HG03039 (cell line): ENCODE data around the gene GATAD1.
A peak's percentile ranks its signal among the peaks of the same experiment; 100 is the strongest.
"Not testable (repeated sequence)": the region's sequence is repeated elsewhere in the genome, so short reads cannot be mapped to it uniquely, and the experiment has no call there.

ENCODE experiments used
- ATAC-seq: cut with Tn5 transposase; IDR thresholded peaks from one replicate; pipeline ENCODE4 v1.9.1; 2021; ENCODE audit warnings: mild to moderate bottlenecking, moderate library complexity; ENCODE audit not compliant: unreplicated experiment

Gene GATAD1, protein sequence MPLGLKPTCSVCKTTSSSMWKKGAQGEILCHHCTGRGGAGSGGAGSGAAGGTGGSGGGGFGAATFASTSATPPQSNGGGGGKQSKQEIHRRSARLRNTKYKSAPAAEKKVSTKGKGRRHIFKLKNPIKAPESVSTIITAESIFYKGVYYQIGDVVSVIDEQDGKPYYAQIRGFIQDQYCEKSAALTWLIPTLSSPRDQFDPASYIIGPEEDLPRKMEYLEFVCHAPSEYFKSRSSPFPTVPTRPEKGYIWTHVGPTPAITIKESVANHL

DNA sequence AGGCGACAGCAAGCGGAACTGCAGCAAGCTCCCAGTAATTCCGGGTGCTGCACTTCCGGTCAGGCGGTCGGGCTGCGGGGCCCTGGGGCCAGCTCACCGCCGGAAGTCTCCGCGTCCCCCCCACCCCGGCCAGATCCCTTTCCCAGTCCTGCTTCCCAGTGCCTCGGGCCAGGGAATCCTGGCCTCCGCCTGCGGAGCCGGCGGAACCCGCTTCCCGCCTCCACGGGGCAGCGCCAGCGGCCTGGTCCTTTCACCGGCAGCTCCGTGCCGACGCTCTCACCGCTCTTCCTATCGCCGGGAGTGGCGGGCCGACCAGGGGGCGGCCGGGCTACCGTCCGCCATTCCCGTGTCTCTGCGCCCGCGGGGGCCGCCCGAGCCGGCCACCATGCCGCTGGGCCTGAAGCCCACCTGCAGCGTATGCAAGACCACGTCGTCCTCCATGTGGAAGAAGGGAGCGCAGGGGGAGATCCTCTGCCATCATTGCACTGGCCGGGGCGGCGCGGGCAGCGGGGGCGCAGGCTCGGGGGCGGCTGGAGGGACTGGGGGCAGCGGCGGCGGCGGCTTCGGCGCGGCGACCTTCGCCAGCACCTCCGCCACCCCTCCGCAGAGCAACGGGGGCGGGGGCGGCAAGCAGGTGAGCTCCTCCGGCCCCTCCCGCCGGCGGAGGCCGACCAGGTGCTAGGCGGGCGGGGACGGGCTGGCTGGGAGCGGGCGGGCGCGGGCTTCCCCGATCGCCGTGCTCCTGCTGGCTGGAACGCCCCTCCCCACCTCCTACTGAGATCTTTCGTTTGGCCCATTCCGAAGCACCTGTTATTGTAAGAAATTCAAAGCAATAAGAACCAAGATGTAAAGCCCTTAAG, at the start of gene GATAD1:
Gene GATAD1 (plus strand): TSS at position 138 of the 860 bp plus-strand sequence. CDS start 248 bp downstream, at position 386.
- ATAC-seq: peak; percentile 89

DNA sequence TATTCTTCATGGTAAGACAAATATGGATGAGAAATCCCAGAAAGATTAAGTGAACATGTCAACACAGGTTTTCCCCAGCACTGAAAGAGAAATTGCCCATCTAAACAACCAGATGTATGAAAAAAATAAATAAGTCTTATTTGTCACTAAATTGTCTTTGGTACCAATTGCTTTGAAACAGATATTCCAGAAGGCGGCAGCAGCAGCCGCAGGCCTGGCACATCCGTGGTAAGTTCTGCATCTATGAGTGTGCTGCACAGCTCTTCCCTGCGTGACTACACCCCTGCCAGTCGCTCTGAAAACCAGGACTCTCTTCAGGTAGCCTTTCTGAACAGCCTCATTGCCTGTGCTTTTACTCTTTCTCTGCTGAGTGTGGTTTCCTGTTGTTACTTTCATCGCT, 49.7 kb upstream of the GATAD1 start:
- no peak for ATAC-seq

DNA sequence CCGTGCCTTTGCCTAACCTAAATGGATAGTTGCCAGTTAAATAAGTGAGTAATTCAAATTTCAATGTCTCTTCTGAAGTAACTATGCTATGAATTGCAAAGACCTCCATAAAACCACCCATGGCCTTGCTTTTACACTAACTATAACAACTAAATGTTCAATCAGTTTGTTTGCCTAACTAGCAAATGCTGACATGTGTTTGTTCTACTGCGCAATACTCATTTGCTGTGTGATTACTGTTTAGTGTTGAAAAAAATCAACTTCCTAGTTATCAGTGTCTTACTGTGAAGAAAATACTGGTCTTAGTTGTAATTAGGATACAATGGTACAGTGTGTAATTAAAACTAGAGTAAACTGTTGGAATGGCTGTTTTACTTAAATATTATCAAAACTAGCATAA, 47.3 kb upstream of the GATAD1 start:
- no peak for ATAC-seq

DNA sequence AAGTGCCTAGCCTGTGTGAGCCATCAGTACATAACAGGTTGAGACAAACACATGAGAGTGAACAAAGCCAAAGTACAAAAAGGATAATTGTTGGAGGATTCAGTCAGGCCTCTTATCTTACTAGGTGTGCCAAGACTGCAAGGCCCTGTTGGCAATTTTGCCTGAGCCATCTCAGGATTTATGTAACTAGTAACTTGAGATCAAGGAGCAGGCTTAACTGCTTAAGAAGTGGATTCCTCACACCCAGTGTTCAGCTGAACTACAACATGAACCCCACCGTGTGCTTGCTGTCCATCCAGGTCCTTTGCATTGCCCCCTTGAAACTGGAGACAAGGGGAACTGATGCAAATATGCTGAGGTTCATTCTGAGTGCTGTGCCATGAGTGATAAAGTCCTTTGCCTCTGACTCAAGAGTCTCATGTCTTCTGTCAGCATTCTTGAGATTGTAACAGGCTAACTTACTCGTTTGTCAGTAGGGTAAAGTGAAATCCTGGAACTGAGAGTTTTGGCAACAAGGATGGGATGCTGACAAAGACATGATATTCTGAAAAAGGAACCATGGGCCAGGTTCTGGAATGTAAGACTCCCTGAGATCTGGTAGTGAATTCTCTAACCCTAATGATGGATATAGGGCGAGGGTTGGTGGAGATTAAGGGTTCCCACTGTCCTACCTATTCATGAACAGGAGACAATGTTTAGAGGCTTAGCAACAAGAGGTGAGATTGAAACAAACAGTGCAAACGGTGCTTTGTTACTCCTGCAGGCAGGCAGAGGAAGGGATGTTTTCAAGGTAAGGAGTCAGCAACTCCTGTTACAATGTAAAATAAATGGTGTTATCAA, 44.1 kb upstream of the GATAD1 start:
- no peak for ATAC-seq

DNA sequence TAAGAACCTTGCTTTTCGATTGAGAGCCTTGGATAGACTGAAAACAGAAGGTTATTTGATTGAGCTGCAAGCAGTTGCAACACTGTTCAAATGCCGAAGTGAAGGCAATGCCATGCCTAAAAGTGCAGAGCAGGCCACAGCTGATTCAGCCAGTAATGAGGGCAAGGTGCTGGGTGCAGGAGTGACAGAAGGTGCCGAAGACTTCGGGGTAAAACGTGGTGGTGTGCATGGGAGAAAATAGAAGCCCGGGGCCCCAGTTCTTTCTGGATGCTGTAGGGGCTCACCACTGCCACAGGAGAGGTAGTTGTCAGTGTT, 43.6 kb upstream of the GATAD1 start:
- no peak for ATAC-seq

DNA sequence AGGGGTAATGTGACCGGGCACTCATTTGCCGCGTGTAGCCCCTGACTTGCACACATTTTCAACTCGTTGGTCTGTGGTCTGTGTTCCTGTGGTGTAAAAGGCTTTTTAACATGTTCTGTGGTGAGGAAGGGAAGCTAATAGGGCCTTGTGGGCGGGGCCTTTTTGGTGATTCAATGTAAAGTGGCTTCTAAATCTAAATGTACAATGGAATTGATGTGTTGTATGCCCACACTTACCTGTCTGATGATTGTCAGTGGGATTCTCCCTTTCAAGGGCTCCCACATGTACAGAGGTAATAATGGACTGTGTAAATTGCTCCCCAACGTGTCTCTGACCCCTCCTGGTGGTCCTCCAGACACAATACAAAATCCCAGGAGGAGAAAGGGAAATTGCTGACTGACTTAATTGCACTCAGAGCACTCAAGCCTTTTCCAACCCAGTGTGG, 43.1 kb upstream of the GATAD1 start:
- ATAC-seq: no peak

DNA sequence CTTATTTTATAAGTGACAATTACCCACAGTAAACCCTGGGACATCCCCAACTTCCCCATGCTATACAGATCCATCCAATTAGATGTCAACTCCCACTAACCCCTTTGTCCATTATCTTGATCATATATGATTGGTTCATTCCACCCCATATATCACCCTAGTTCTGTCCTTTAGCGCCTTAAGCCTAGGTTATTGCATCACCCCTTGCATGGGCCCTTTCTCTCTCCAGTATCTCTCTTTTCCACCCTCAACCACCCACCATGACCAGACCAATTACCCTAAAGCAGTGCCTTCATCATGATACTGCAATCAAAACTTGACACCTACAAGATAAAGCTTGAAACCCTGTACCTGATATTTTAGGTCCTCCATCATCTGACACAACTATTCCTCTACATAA, 37.9 kb upstream of the GATAD1 start:
- ATAC-seq: no peak

DNA sequence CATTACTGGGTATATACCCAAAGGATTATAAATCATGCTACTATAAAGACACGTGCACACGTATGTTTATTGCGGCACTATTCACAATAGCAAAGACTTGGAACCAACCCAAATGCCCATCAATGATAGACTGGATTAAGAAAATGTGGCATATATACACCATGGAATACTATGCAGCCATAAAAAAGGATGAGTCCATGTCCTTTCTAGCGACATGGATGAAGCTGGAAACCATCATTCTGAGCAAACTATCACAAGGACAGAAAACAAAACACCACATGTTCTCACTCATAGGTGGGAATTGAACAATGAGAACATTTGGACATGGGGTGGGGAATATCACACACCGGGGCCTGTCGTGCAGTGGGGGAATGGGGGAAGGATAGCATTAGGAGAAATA, 37.1 kb upstream of the GATAD1 start:
- ATAC-seq: not testable (repeated sequence)

DNA sequence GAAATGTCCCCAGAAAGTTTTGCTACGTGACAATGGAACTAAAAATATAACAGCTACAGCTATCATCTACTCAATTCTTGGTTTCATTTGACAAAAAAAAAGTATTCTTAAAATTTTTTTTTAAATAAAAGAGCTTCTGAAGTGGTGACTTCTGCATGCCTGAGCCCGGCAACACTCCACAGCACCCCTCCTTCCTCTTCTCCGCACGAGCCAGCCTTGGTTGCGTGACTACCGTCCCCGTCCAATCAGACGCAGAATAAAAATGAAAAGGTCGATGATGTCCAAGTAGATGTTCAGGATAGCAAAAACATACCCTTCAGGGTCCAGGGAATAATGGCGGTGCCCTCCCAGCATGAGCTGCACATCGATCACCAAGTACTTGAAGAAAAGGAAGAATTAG, 34.5 kb upstream of the GATAD1 start:
- no peak for ATAC-seq

DNA sequence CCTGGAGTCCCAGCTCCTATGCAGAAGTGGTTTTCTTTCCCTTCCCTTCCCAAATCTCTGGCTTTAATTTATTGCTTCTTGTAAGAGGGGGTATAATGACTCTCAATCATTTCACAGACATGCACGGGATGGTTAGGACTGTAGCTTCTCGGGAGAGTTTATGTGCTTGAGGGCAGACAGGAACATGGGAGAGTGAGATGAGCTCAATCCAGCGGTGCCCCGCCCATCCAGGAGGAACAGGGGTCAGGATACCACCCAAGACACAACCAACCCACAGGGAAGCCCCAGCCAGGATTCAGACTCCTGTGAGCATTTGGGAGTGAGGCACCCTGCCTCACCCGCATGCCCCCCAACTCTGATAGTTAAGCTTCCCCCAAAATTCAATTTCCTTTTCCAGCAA, 33.7 kb upstream of the GATAD1 start:
- ATAC-seq: no peak

DNA sequence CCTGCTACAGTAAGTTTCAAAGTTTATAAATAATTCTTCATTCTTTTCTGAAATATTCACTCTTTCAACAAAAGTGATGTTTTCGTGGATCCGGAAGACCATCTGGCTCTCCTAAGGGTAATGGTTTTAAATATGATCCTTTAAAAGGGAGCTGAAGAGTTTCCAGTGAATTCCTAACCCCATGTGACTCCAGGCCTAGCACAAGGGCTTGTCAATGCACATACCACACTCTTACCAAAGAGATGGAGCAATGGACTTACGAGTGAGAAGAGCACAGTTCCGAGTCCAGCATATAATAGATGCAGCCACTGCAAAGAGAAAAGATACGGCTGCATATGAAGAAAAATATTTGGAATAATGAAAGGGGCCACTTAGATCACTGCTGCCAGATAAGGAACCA, 32.1 kb upstream of the GATAD1 start:
- ATAC-seq: no peak

DNA sequence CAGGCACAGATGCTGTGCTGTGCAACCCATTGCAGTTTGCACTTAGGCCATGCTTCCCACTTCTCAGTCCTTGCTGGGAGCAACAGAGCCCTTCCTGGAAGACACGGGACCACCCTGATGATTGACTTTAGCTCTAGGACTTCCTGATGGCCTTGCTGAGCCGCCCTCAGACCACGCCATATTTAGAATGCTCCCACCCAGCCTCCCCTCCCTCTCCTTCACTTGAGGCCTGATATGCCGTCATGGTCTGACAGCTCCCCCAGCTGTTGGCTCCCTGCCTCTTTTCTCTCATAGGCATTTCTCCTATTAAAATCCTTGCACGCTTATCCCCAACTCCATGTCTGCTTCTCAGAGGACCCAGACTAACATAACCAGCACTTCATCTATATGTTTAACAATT, 29.4 kb upstream of the GATAD1 start:
- ATAC-seq: no peak

DNA sequence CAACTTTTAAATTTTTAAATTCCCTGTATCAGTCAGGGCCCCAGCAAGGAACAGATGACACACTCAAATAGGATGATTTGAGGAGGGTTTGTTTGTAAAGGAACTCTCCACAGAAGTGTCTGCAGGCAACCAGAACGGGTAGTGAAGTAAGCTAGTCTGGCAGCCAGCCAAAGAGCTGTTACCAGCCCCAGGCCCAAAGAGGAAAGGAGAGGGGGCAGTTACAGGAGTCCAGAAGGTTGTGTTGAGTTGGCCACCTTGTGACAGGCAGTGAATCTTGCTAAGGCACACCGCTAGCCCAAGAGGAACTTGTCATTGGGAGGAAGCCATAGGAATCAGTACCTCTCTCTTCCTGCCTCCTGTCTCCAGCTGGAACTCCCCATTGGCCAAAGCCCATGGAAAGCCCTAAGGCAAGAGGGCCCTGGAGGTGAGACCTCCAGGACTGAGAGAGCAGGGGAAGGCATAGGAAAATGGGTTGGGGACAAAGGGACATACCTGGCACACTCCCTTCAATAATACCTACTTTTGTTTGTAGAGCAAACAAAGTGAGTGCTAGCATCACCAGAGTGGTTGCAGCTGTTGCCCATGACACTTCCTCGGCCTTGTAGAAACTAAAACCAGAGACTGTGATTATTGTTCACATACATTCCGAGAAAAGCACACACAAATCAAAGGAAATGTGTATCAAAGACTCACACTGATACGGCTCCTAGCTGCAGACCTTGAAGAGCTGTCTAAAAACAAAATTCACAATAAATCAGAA, 25.4 kb upstream of the GATAD1 start:
- no peak for ATAC-seq

DNA sequence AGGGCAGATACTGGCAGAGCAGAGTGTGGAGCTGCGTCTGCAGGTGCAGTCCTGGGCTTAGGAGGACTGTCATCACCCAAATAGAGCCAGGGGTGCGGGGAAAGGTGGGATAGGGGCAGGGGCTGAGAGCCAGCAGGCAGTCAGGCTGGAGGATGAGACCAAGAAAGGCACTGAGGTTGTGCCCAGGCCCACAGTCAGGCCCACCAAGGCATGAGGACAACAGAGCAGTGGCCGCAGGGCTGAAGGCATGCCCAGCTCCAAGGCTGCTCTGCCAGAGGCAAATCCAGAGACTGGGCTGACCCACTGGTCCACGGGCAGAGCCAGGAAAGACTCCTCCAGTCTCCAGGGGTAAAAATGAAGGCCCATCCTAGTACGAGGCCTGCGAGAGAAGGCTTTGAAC, 24.4 kb upstream of the GATAD1 start:
- ATAC-seq: no peak

DNA sequence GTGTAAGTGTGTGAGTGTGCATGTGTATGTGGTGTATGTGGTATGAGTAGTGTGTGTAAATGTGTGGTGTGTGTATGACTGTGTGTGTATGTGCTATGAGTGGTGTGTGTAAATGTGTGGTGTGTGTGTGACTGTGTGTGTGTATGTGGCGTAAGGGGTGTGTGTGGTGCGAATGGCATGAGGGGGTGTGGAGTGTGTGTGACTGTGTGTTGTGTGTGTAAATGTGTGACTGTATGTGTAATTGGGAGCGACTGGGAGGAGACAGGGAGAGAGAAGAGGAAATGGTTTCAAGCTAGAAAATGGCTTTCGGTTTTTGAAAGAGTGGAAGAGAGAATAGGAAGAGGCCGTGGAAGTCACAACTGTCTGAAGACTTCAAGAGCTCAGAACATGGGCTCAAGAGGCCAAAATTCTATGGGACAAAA, 23.6 kb upstream of the GATAD1 start:
- no peak for ATAC-seq

DNA sequence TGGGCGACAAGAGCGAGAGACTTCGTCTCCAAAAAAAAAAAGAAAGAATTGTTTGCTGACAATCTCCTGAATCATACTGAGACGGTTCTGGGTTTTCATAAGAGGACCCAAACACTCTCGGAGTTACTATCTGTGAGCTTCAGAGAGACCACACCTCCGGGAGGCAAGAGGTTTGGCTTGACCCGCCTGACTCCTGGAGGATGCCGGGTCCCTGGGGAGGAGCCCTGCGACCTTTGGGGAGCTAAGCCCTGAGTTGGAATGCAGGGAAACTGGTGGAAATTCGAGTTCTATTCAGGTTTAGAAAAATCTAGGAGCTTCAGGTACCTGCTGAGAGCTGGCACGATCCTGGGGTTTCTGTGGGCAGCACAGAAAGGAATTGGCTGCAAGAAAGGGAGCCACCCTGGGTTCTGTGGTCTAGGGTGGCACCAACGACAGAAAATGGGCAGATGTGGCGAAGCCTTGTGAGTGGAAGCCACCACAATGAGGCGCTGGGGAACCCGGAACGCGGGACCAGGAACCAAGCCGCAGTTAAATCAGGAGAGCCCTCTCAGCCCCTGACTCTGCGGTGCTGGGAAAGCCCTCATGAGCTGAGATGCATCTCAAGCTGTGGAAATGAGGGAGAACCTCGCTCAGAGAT, 21.9 kb upstream of the GATAD1 start:
- ATAC-seq: no peak

DNA sequence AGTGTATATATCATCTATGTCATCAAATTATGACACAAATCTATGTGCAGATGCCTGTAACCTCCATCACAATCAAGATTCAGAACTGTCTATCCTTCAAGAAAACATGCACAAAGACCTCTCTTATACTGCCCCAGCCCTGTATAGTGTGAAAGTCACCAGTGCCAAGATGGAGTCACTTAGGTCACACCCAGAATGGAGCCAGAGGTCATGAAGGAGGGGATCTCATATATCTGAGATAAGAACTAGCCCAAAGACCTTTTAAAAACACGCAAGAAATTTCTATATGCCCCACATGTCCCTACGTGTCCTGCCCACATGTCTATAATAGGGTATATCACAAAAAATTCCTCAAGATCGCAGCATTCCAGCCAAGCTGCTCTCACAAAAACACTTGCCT, 20.1 kb upstream of the GATAD1 start:
- ATAC-seq: no peak

DNA sequence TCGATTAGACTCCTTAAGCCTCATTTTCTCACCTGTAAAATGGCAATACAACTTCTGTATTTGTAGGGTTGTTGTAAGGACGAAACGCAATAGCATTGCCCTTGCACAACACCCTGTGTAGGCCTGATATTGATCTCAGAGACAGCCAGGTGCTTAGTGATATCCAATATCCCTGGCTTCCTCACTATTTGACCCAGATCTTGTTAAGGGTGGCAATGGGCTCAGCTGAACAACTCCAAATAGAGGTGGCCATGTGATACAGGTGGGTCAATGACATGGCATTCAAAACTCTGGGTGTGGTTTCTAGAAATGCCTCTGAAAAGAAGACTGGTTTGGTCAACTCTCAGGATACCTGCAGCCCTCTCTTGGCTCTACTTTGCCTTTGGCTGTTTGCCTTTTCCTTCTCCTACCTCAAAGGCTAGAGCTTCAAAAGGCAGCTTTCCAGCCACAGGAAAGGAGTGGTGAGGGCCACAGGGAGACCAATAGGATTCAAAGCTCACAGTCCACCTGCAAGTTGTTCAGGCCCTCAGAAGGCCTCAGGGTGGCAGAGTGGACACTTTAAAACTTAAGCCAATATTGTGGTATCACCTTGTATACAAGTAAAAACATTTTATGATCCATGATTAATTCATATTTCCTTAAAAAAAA, 14.9 kb upstream of the GATAD1 start:
- ATAC-seq: no peak

DNA sequence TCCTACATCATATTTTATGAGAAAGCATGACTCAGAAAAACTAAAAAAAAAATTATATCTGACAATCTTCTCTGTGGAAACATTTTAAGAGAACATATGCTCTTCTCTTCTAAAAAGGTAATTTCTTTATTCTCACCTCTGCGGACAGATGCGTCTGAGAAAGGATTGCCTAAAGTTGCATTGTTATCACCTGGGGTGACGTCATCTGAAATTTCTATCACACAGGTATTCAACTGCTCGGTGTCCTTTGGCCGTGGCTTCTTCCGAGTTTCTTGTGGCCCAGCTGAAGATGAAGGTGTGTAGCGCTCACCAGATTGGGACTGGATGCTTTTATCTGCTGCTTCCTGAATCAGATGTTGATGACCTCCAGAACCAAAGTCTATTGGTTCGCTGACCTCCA, 14.3 kb upstream of the GATAD1 start:
- no peak for ATAC-seq

DNA sequence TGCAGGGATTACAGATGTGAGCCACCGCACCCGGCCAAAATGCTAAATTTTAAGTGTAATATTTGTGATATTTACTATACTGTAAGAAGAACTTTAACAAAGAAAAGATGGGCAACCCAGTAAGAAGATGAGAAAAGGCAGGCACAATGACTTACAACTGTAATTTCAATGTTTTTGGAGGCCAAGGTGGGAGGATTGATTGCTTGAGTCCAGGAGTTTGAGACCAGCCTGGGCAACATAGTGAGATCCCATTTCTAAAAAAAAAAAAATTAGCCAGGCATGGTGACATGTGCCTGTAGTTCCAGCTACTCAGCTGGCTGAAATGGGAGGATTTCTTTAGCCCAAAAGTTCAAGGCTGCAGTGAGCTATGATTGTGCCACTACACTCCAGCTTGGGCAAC, 11.7 kb upstream of the GATAD1 start:
- ATAC-seq: no peak
